ENCODE data around the gene MREG. TPM values are rescaled to one million over a fixed set of nuclear protein-coding genes. Genes with fewer than 3 reads are reported as not detected.

The MREG gene
- total and polyA plus RNA-seq, 9 of the 15 experiments (the other 6 are each of a cell fraction or from before 2014, with no cell fraction given), result 0.77 to 3.8 (median 2.3) TPM

GRCh38 chr2:216002101-216002678, 11.2 kb downstream of the MREG start:
- H2AFZ ChIP-seq (ENCODE audit: low read depth, low read length), result peak overlapping the region; percentile 62; the same call in 1 of the 2 replicates

More at GRCh38 chr2:216002101-216002678, 11.2 kb downstream of the MREG start:
- DNase-seq (ENCODE audit: extremely low read depth in 1 of 4, low spot score in 3 of 4), result peak in 1 of 4 experiments; percentile 8
- peak; percentile 5; the same call in 1 of the 3 replicates for ATAC-seq
- BruUV-seq (replicated peaks), result no TSS peak
- Histone ChIP-seq H3K9me3 (replicated peaks; ENCODE audit: control insufficient read depth, insufficient read depth, low read depth, low read length) (no peaks in the 10 kb centered on the region), H3K4me1 (replicated peaks in 1 of 2; ENCODE audit: control insufficient read depth in 2 of 2, insufficient read depth in 2 of 2, low read length in 2 of 2) (peaks cover 33 to 43% of the 10 kb centered on the region in 2 experiments), H3K27ac (ENCODE audit: extremely low read depth, low read depth, low read length) (no peak overlapping the region; the same call in 2 of the 3 replicates), H3K9ac (ENCODE audit: insufficient read depth in 1 of 2, low read depth in 2 of 2, low read length in 2 of 2) (no peak overlapping the region; a peak in 1 of 4 replicates), H3K79me2 (ENCODE audit: control insufficient read depth, insufficient read depth, low read length) (no peaks in the 10 kb centered on the region; the same call in 1 of the 3 replicates), H3K9me1 (ENCODE audit: control insufficient read depth, insufficient read depth, low read length) (no peaks in the 10 kb centered on the region), H4K20me1 (replicated peaks; ENCODE audit: control insufficient read depth, insufficient read depth, low read length) (no peaks in the 10 kb centered on the region), H3K27me3 (ENCODE audit: control insufficient read depth in 2 of 2, insufficient read depth in 2 of 2, low read length in 2 of 2) (no peaks in the 10 kb centered on the region), H3K36me3 (ENCODE audit: control insufficient read depth, insufficient read depth, low read length) (no peaks in the 10 kb centered on the region), H3K4me2 (ENCODE audit: insufficient read depth, low read length) (peak overlapping the region; percentile 25), H3K4me3 (no peak overlapping the region)
- in situ Hi-C loops (cut with MboI), result no loop called here
- no peak for FAIRE-seq
- intact Hi-C loops (cut with micrococcal nuclease), result no loop called here
- ChIA-PET CTCF (ENCODE audit: low intra/inter-chr PET ratio) (no interaction called here), POLR2A (interaction anchor here (0.6 to 0.7 kb wide), 2 partner anchors 29 to 583 kb away, joined by 4 read pairs; no protein-coding TSS in a partner anchor)
- WGBS (ENCODE audit: insufficient coverage, low coverage, missing lambda C conversion rate), result 28% methylated on average over 4 of the region's 5 CpGs
- TF ChIP-seq ZFP91 (CRISPR knock-in tag; IDR thresholded peaks at IDR 0.05), result no peak
- TF ChIP-seq RBM39 (optimal IDR thresholded peaks at IDR 0.05; ENCODE audit: low read depth, low read length), result no peak
- TF ChIP-seq HDGF (IDR thresholded peaks at IDR 0.05), result no peak
- TF ChIP-seq ZNF165 (CRISPR knock-in tag; IDR thresholded peaks at IDR 0.05; ENCODE audit: borderline replicate concordance), result no peak
- TF ChIP-seq SAFB2 (IDR thresholded peaks at IDR 0.05; ENCODE audit: borderline replicate concordance, low read depth, low read length, severe bottlenecking), result no peak
- no peak for TF ChIP-seq UBTF (IDR thresholded peaks at IDR 0.05; ENCODE audit: borderline replicate concordance in 1 of 2, low read depth in 2 of 2, low read length in 2 of 2)

All from K562 (cell line).